Heart left ventricle (tissue), 13 donors: ENCODE measurements around the gene ATP1B2.

Experiments used
- POLR2A ChIP-seq, 2 donors: fragments of 450-650 bp; IDR thresholded peaks; one replicate each; pipeline ENCODE4 v1.6.1; 2017; ENCODE audit warnings: antibody characterized with exemption in 2 of 2, mild to moderate bottlenecking in 2 of 2, moderate library complexity in 2 of 2
- TF ChIP-seq, protein P1 (sequence below), 12 donors: fragments of 200-600 bp; sonication (generic) in 4 of 12; IDR thresholded peaks; one replicate each; pipeline versions ENCODE4 v1.5.0 to v1.8.0; 2018 to 2022; ENCODE audit warnings: antibody characterized with exemption in 12 of 12, mild to moderate bottlenecking in 5 of 12
- donor health status: ischemic (EF 13 %, LVEDD 7.1; RV severe dilation, severe dysfunction).
- donor health status: DM: no; HTN: yes; CAD: no.
- donor health status: DM: no; HTN: no; CAD: no.
- donor health status: ischemic (EF 25% LVEDD 6.9; RV normal size, moderate dysfunction).
- donor health status: ischemic (EF 25% LVEDD 5.7; RV mildly dilated, moderate dysfunction).
- donor health status: ischemic (EF 35%, LVEDD 5.7; RV mildly dilated, moderate dysfunction).
- donor health status: nonischemic (EF 11% LVEDD 7.7; RV severe dilation, severe dysfunction).
- donor health status: DM: yes; HTN: yes; CAD: no.
- donor health status: PGD.
- donor health status: ischemic (EF 29% LVEDD 5.4; RV normal size, mild dysfunction).
- donor health status: nonischemic (EF 23%, LVEDD 6.1; RV moderate dilation, normal function).

DNA sequence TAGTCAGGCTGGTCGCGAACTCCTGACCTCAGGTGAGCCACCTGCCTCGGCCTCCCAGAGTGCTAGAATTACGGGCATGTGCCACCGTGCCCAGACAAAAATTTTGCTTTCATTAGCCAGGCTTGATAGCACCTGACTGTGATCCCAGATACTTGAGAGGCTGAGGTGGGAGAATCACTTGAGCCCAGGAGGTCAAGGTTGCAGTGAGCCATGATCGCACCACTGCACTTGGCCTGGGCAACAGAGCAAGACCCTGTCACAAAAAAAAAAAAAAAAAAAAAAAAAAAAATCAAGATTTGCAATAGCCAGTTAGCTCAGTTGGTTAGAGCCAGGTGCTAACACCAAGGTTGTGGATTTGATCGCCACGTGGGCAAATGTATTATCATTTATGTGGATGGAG is 29.9 kb upstream of the ATP1B2 start:
- no peak for TF ChIP-seq POLR2A (IDR thresholded peaks at IDR 0.05)
- TF ChIP-seq, protein P1, sequence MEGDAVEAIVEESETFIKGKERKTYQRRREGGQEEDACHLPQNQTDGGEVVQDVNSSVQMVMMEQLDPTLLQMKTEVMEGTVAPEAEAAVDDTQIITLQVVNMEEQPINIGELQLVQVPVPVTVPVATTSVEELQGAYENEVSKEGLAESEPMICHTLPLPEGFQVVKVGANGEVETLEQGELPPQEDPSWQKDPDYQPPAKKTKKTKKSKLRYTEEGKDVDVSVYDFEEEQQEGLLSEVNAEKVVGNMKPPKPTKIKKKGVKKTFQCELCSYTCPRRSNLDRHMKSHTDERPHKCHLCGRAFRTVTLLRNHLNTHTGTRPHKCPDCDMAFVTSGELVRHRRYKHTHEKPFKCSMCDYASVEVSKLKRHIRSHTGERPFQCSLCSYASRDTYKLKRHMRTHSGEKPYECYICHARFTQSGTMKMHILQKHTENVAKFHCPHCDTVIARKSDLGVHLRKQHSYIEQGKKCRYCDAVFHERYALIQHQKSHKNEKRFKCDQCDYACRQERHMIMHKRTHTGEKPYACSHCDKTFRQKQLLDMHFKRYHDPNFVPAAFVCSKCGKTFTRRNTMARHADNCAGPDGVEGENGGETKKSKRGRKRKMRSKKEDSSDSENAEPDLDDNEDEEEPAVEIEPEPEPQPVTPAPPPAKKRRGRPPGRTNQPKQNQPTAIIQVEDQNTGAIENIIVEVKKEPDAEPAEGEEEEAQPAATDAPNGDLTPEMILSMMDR (IDR thresholded peaks at IDR 0.05) = no peak
